NOMO-1 treated with dmso at 0.1 percent for 144 hours (cell line): Measurements from ENCODE around the gene ARHGAP11B.
A peak's percentile ranks its signal among the peaks of the same experiment; 100 is the strongest.
"Not testable (repeated sequence)": the region's sequence is repeated elsewhere in the genome, so short reads cannot be mapped to it uniquely, and the experiment has no call there.

ENCODE experiments used
- DNase-seq: peaks from one replicate; lab custom pipeline; 2025; ENCODE audit not compliant: unreplicated experiment; lab: John Stamatoyannopoulos, UW

Gene ARHGAP11B

DNA sequence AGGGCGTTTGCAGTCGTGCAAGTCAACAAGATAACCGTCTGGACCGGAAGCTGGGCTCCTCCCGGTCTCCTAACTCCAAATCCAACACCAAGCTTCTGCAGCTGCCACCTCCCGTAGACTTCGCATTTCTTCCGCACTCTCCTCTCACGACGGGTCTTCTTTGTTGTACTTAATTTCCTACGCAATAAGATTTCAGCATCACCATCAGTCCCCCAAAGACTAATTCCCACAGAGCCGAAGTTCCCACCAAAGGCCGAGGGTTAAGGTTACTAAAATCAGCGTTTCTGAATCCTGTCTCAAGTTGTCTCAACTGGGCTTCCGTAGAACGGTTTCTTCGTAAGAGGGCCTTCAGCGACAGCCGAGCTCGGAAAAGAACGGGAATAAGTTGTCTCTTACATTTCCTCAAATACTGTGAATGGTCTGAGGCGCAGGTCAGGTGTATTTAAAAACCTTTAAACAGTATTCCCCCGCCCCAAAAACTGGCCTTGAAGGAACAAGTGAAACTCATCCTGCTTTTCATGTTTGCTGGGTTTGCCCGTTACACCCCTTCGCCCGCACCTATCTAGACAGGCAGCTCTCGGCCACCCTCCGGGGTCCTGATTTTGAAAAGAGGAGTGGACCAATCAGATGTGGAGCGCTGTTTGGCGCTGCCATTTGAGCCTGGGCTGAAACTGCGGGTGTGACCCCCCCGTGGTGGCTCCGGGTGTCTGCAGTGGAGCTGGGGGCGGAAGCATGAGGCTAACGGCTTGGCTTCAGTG is at the start of gene ARHGAP11B:
Gene ARHGAP11B, plus strand, starts transcription at position 693 of the 758 bp plus-strand sequence.
- not testable (repeated sequence) for DNase-seq

DNA sequence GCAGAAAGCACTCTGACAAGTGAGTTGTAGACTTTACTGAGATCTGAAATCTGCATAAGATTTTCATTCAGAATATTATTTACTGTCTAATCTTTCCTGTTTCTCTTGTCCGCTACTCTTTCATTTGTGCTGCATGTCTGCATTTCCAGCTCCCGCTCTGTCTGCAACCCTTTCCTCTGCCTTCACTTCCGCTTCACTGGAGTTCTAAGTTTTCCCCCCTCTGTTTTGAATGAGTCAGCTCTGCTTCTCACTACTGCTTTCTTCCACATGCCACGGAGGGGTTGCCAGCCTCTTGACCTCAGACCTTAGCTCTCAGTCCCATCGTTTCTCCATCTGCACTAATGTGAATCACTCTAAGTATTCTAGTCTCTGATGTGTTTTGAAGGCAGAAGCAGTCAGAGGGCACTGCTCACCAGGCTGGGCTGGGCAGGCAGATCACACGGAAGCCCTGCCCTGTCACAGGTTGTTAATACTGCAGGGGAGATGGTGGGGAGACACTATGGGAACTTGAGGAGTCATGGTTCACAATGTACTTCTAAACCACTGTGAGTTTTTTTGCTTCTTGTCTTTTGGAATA is 46.4 kb upstream of the ARHGAP11B start:
- not testable (repeated sequence) for DNase-seq

DNA sequence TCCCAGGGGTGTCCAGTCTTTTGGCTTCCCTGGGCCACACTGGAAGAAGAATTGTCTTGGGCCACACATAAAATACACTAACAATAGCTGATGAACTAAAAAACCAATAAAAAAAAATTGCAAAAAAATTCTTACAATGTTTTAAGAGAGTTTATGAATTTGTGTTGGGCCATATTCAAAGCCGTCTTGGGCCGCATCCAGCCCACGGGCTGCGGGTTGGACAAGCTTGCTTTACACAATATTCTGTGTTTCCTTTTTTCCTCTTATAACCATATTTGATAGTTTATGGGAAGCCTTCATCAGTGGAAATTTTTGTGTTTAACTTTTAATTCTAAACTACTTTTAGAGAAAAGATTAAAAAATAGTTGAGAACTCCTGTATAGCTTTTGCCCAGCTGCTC is 45.2 kb upstream of the ARHGAP11B start:
- DNase-seq, result not testable (repeated sequence)

DNA sequence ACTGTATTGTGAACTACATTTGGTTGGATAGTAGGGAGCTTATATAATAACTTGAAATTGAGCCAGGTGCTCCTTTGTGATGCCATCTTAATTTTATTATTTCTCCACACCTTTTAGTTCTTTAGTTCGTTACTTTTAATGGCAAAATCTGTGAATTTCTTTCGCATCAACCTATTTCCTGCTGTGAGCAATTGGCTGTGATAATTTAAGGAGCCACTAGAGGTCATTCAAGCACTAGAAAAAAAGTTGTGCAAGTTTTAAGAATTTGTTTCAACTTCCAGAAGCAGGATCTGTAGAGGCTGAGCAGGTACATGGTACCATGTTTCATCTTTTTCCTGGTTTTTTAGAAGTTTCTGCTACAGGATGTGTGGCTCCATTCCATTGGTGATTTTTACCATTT is 27.0 kb upstream of the ARHGAP11B start:
- not testable (repeated sequence) for DNase-seq

DNA sequence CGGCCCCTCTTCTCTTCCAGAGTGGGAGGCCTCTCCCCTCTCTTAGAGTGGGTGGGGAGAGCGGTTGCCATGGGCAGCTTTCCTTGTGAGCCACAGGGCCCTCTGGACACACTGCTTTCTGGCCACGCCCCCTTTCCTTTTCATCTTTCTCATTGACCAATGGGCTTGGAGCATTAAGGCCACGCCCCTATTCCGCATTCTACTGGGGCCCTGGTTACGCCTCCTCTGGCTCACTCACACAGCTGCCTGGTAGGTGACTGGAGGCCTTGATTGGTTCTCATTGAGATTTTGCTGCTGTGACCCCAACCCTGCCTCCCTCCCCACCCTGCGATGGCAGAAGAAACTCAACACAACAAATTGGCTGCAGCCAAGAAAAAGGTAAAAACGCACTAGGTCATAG is 22.1 kb upstream of the ARHGAP11B start, which contains the start of gene GOLGA8H:
Gene GOLGA8H, plus strand, starts transcription at position 233 of the 400 bp plus-strand sequence. Its CDS starts 98 bp downstream, at position 331.
- not testable (repeated sequence) for DNase-seq

DNA sequence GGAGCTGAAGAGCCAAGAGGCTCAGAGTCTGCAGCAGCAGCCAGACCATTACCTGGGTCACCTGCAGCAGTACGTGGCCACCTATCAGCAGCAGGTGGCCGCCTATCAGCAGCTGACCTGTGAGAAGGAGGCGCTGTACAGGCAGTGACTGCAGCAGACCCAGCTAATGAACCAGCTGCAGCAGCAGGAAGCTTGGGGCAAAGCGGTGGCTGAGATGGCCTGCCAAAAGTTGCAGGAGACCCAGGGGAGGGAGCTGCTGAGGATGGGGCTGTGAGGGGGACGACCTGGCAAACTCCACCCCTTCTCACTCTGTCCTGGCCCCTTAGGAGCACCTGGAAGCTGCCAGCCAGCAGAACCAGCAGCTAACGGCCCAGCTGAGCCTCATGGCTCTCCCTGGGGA is 13.7 kb upstream of the ARHGAP11B start:
- not testable (repeated sequence) for DNase-seq

DNA sequence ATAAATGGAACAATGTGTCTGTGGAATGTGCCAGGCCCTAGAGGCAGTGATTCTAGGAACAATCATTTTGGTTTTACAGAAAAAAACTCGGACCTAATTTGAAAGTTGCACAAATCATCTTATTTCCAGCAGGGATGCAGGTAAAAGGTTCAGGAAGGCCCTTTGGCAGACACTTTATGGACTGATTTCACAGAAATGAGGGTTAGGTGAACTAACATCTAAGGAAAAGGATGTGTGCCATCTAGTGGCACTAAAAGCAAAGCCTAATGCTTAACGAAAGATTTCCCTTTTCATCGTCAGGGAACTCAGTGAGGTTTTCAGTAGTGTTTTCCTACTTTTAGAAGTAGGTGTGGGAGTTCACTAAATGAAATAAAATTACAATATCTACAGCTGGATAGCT is 4.6 kb upstream of the ARHGAP11B start:
- DNase-seq, result not testable (repeated sequence)

DNA sequence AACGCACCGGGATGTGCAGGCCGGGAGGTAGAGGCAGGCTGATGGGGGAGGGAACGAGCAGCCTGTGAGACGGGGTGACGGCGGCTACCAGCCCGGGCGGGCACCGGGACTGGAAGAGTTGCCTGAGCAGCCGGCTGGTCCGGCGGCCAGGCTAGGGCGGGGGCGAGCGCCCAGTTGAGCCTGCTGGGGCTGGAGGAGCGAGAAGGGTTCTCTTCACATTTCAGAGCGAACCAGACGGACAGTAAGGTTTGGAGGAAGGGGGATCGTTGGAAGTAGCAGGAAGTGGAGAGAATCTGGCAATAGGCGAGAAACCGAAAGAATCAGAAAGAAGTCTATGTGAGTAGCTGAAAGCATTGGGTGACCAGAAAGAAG is 252 bp downstream of the ARHGAP11B start:
- DNase-seq, result not testable (repeated sequence)

DNA sequence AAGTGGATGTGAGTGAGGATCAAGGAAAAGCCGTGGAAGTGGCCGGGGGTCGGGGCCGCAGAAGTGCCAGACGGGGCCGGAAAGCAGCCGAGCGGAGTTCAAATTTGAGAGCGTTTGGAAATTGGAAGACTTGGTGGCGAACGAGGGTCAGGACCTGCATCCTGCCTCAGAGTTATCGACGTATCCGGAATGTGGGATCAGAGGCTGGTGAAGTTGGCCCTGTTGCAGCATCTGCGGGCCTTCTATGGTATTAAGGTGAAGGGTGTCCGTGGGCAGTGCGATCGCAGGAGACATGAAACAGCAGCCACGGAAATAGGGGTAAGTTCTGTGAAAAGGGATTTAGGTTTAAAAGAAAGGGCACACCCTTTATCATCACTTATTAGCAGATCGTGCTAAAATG is 704 bp downstream of the ARHGAP11B start:
- not testable (repeated sequence) for DNase-seq

DNA sequence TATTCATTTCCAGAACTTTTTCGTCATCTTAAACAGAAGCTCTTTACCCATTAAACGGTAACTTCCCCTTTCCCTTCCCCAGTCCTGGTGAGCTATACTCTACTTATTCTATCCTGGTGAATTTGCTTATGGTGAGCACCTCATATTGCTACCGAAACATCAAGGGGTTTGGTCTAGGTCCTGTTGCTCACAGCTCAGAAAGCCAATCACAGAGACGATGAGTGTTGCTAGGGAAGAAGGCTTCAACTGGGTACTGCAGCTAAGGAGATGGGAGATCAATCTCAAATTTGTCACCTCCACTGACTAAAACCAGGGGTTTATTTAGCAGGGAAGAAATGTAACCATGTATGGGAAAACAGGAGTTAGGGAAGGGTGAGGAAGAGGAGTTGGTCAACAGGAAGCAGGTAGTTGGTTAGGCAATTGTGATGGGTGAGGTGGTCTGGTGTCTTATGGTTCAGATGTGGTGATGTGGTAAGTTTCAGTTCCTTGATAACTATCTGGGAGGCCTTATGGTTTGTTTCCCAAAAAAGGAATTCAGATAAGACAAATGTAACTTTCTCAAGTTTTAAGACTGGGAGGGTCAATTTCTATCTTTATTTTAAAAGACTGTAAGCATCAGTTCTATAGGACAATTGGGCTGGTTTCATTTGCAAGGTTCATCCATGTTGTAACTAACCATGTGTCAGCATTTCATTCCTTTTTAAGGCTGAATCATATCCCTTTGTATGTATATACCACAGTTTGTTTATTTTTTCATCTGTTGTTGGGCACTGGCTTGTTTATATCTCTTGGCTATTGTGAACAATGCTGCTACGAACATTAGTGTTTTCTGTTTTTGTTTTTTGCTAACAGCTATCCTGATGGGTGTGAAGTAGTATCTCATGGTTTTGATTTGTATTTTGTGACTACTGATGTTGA is 24.3 kb downstream of the ARHGAP11B start:
- peak; percentile 47 for DNase-seq

DNA sequence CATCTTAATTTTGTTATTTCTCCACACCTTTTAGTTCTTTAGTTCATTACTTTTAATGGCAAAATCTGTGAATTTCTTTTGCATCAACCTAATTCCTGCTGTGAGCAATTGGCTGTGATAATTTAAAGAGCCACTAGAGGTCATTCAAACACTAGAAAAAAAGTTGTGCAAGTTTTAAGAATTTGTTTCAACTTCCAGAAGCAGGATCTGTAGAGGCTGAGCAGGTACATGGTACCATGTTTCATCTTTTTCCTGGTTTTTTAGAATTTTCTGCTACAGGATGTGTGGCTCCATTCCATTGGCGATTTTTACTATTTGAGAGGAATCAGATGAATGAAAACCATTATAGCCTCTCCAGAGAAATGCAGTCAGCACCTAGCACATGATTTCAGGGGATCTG is 35.2 kb downstream of the ARHGAP11B start:
- DNase-seq, result not testable (repeated sequence)

DNA sequence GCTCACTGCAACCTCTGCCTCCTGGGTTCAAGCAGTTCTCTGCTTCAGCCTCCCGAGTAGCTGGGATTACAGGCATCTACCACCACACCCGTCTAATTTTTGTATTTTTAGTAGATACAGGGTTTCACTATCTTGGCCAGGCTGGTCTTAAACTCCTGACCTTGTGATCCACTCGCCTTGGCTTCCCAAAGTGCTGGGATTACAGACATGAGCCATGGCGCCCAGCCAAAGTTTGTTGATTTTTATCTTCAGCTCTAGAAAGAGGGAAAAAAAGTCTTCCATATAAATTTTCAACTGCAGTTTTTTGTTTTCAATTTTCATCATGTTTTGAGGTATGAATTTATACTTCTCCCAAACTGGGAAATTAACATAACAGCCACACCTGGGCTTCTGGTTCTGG is 43.7 kb downstream of the ARHGAP11B start:
- DNase-seq, result not testable (repeated sequence)

DNA sequence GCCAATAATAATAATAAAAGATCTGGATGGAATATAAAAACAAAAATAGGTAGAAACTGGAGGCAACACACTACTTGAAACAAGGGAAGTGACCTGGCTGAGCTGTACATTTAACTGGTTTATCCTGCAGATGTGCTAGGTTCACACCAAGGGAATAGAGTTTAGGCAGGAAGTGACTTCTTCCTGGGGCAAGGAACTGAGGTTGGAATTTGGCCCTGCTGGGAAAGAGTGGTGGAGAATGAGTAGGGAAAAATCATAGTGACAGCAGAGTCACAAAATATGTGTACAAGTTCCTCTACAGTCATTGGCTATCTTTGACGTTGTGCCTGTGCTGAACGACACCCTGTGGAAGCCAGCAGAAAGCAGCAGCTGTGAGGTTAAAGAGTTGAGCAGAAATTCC is 44.1 kb downstream of the ARHGAP11B start:
- no peak for DNase-seq

DNA sequence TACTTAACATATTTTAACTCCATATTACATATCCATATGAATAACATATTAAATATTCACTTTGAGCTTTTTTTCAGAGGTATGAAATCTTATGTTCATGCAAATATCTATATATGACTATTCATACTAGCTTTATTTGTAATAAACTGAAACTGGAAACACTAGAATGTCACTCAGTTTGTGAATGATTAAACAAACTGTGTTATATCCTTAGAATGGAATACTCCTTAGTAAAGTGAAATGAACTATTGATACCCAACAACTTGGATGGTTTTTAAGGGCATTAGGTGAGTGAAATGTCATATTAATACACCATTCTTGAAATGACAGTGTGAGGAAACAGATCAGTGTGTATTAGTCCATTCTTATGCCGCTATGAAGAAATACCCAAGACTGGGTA is 45.4 kb downstream of the ARHGAP11B start:
- no peak for DNase-seq

DNA sequence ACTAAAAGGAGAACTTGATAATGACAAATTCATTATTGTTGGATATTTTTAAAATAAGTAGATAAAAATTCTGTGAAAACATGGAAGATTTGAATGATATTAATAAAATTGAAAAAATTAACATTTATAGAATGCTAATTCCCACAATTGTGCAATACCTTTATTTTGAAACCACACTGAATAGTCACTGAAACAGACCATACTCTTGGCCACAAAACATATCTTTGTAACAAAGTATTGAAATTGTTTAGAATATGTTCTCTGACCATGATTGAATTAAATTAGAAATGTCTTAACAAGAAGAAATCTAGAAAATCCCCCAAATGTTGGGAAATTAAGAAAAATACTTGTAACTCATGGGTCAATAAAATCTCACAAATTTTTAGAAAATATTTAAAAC is 49.2 kb downstream of the ARHGAP11B start:
- DNase-seq, result no peak

DNA sequence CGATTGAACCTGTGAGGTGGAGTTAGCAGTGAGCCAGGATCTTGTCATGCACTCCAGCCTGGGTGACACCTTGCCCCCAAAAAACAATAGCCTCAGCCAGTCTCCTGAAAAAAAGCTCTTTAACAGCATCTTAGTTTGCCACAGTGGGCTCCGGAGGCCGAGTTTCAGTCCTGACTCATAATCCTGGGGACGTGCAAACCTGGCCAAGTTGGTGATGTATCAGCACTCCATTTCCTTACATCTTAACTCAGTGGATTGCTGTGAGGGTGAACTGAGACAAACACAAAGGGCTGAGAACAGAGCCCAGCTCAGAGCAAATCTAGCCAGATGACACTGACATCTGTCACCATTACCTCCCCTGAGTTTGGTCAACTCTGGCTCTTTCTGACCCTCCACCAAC is 50.0 kb downstream of the ARHGAP11B start:
- DNase-seq, result not testable (repeated sequence)

DNA sequence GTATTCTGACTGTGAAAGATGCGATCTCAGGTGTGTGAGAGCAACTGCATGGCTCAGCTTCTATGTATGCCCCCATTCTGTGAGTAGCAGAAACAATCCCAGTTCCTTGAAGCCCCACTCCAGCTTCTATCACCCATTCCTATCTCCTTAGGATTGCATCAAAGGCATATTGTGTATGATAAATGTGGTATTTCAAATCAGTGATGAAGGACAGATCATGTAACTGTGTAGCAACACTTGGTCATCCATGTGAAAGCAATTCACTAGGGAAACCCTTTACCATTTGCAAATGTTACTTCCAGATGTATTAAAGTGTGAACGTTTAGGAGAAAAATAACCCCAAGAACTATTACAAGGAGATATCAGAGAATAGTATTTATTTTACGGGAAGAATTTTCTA is 55.1 kb downstream of the ARHGAP11B start:
- not testable (repeated sequence) for DNase-seq

DNA sequence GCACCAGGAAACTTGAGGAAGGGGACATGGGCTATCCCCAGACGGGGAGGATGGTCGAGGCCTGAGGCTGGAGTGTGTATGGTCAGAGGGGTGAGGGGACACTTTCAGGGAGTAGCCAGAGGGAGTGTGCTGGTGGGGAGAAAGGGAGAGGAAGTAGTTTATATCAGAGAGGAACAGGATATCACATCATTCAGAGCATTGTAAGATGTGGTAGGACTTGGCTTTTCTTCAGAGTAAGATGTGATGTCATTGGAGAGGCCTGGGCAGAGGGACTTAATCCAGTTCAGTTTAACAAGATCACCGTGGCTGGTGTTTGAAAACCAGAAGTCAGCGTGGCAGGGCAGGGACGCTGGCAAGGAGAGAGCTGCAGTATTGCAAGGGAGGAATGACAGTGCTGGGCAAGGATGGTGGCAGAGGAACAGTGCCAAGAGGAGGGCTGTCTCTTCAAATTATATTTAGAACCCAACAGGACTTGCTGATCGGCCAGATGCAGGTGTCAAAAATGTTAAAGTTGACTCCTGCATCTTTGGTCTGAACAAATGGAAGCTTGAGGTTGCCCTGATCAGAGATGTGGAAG is 59.9 kb downstream of the ARHGAP11B start:
- DNase-seq, result not testable (repeated sequence)

DNA sequence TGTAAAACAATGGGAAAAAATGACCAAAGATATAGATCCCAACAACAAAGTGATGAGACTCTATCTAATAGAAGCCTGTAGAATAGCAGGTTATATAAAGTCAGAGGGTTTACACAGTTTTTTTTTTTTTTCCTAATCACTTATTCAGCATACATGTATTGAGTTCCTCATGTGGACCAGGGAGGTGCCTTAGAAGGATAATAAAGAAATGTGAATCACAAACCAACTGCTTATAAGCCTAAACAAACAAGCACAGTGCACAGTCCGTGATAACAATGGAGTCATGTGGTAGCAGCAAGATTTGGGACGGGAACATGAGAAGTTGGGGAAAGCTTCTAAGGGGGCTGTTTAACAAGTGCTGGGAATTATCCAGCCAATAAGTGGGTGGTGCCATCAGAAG is 60.7 kb downstream of the ARHGAP11B start:
- not testable (repeated sequence) for DNase-seq
